Spleen (tissue), 11 donors: ENCODE results near the gene PARD6G. TPM values are rescaled to one million over a fixed set of nuclear protein-coding genes. Genes with fewer than 3 reads are reported as not detected.

ENCODE experiments used
- DNase-seq: peaks from one replicate; pipeline ENCODE4 v3.0.0-alpha.2; 2020
- H3K27ac ChIP-seq, 8 donors: fragments of 200-600 bp; sonication (generic) in 7 of 8; 1 replicate in 4 of 8; 2 replicates in 4 of 8; pipeline versions ENCODE4 v1.5.0 to v1.8.0; 2016 to 2021; ENCODE audit warnings: inconsistent platforms in 4 of 8, mild to moderate bottlenecking in 4 of 8, moderate library complexity in 1 of 8
- H3K27me3 ChIP-seq, 7 donors: fragments of 200-600 bp; sonication (generic) in 6 of 7; replicated peaks in 1 of 7; 1 replicate in 4 of 7; 2 replicates in 3 of 7; pipeline versions ENCODE4 v1.5.0 to v1.8.0; 2016 to 2021; ENCODE audit warnings: inconsistent platforms in 3 of 7, mild to moderate bottlenecking in 1 of 7
- H3K36me3 ChIP-seq, 6 donors: fragments of 200-600 bp; sonication (generic) in 5 of 6; 1 replicate in 4 of 6; 2 replicates in 2 of 6; pipeline versions ENCODE4 v1.5.0 to v1.8.0; 2016 to 2021; ENCODE audit warnings: inconsistent platforms in 2 of 6
- H3K4me1 ChIP-seq, 6 donors: fragments of 200-600 bp; sonication (generic) in 5 of 6; 1 replicate in 3 of 6; 2 replicates in 3 of 6; pipeline versions ENCODE4 v1.5.0 to v1.8.0; 2016 to 2021; ENCODE audit warnings: inconsistent platforms in 3 of 6
- H3K4me3 ChIP-seq, 8 donors: fragments of 200-600 bp; sonication (generic) in 7 of 8; 1 replicate in 4 of 8; 2 replicates in 4 of 8; pipeline versions ENCODE4 v1.5.0 to v1.8.0; 2016 to 2021; ENCODE audit warnings: inconsistent platforms in 4 of 8, mild to moderate bottlenecking in 4 of 8, moderate library complexity in 2 of 8
- H3K9me3 ChIP-seq, 8 donors: fragments of 200-600 bp; sonication (generic) in 7 of 8; 1 replicate in 4 of 8; 2 replicates in 4 of 8; pipeline versions ENCODE4 v1.5.0 to v1.8.0; 2016 to 2021; ENCODE audit warnings: inconsistent platforms in 4 of 8
- CTCF ChIP-seq, 11 experiments: fragments of 200-600 bp in 7 of 11; fragments of 450-650 bp in 4 of 11; sonication (generic) in 4 of 11; IDR thresholded peaks in 8 of 11; conservative IDR thresholded peaks in 3 of 11; 1 replicate in 7 of 11; 2 replicates in 4 of 11; pipeline versions ENCODE4 v1.4.0 to v1.8.0; 2016 to 2021; ENCODE audit warnings: antibody characterized with exemption in 11 of 11, inconsistent platforms in 4 of 11, mild to moderate bottlenecking in 1 of 11
- POLR2A ChIP-seq, 3 donors: fragments of 450-650 bp; IDR thresholded peaks; one replicate each; pipeline ENCODE4 v1.5.1; 2017; ENCODE audit warnings: antibody characterized with exemption in 3 of 3, mild to moderate bottlenecking in 1 of 3
- POLR2AphosphoS5 ChIP-seq, 3 donors: sonication (generic); formaldehyde crosslinking; IDR thresholded peaks; one replicate each; pipeline ENCODE4 v1.5.1; 2017; ENCODE audit warnings: antibody characterized with exemption in 3 of 3
- WGBS, 5 donors: extraction: QIAGEN DNeasy Blood & Tissue Kit in 3 of 5; methylation state at CpG; one replicate each; pipeline versions ENCODE4 v1.1.5 to v1.1.7; 2013 to 2018; 5-methylcytosine and 5-hydroxymethylcytosine counted together
- intact Hi-C: fragments of 100-400 bp; cut with DNase I; formaldehyde crosslinking; loops from one replicate; pipeline ENCODE4 v1.15.0; 2023; ENCODE audit warnings: low total_unique reads
- polyA plus RNA-seq, 3 donors: library from polyadenylated mRNA; stranded (reverse); fragments of 200-250 nt; gene quantifications; one replicate each; pipeline ENCODE4 v1.2.1, GENCODE V29; 2013
- total RNA-seq, 7 donors: library from RNA; depleted of rRNA in 3 of 7; stranded (reverse); fragments of >200 nt in 3 of 7; fragmentation: NEBNext Ultra II Directional in 4 of 7; extraction: Animal tissue kit (Norgen Biotek cat#: 25700) in 4 of 7; gene quantifications; one replicate each; pipeline versions ENCODE4 v1.1.0 to v1.2.1, GENCODE V29; 2016 to 2021
- donor health status: healthy with polysubstance abuse.
- donor health status: DM: no; HTN: no; CAD: no; lungs with moderate emphysema.
- donor health status: DM: no; HTN: no; CAD: no.
- donor health status: Bipolar disorder and iron deficiency.
- donor health status: healthy.
- donor health status: DM: no; HTN: no; CAD: no.
- donor health status: DM: yes; HTN: yes; CAD: no.

PARD6G gene
- total and polyA plus RNA-seq, 10 donors: 0.30 to 6.8 (median 2.4) TPM

GRCh38 chr18:80147418-80148325 lies 99.6 kb downstream of the PARD6G start:
- no peak for TF ChIP-seq CTCF (IDR thresholded peaks at IDR 0.05 in 8 of 11, conservative IDR thresholded peaks at IDR 0.05 in 3 of 11)
- peak; percentile 43 to 71 (median 64) for TF ChIP-seq POLR2AphosphoS5 (IDR thresholded peaks at IDR 0.05)
- 24 to 48% (median 36%) methylated on average over 48 to 52 of the region's 52 CpGs for WGBS, 5 donors
- peak overlapping the region in 4 of 8 donors; percentile 19 to 64 (median 32) for H3K27ac ChIP-seq

GRCh38 chr18:80147037-80147417 lies 100.3 kb downstream of the PARD6G start:
- H3K9me3 ChIP-seq: no peaks in the 10 kb centered on the region
- H3K27ac ChIP-seq: peak overlapping the region in 2 of 8 donors; percentile 32 to 64
- TF ChIP-seq POLR2AphosphoS5 (IDR thresholded peaks at IDR 0.05): no peak
- peaks cover 0 to 23% (median 6%) of the 10 kb centered on the region in 6 donors for H3K4me1 ChIP-seq
- H3K27me3 ChIP-seq: peaks cover 0 to 6% (median 0%) of the 10 kb centered on the region in 7 donors
- no peak for DNase-seq
- peak overlapping the region; percentile 43 to 81 (median 62) for H3K4me3 ChIP-seq
- WGBS, 5 donors: 19 to 44% (median 37%) methylated on average over 12 of the region's 12 CpGs
- peaks cover 0 to 6% (median 0%) of the 10 kb centered on the region in 6 donors for H3K36me3 ChIP-seq
- intact Hi-C loops: no loop called here

More at GRCh38 chr18:80147418-80148325, 99.6 kb downstream of the PARD6G start:
- intact Hi-C loops: no loop called here
- peaks cover 0 to 6% (median 0%) of the 10 kb centered on the region in 7 donors for H3K27me3 ChIP-seq
- H3K4me3 ChIP-seq: peak overlapping the region; percentile 43 to 81 (median 62)
- H3K36me3 ChIP-seq: peaks cover 0 to 6% (median 0%) of the 10 kb centered on the region in 6 donors
- H3K9me3 ChIP-seq: no peaks in the 10 kb centered on the region
- DNase-seq: peak; percentile 91
- H3K4me1 ChIP-seq: peaks cover 0 to 23% (median 6%) of the 10 kb centered on the region in 6 donors

GRCh38 chr18:80145196-80145804 lies 102.0 kb downstream of the PARD6G start:
- intact Hi-C loops: no loop called here
- 90 to 96% (median 93%) methylated on average over 5 of the region's 5 CpGs for WGBS, 5 donors

GRCh38 chr18:80143881-80144280 lies 103.4 kb downstream of the PARD6G start:
- no peak for DNase-seq
- 70 to 75% (median 71%) methylated on average over 2 of the region's 2 CpGs for WGBS, 5 donors
- Histone ChIP-seq H3K27ac (no peak overlapping the region), H3K27me3 (peaks cover 0 to 6% (median 0%) of the 10 kb centered on the region in 7 donors), H3K9me3 (no peaks in the 10 kb centered on the region), H3K4me1 (peaks cover 0 to 19% (median 6%) of the 10 kb centered on the region in 6 donors), H3K36me3 (peaks cover 0 to 21% (median 8%) of the 10 kb centered on the region in 6 donors), H3K4me3 (no peak overlapping the region)
- intact Hi-C loops: no loop called here
- TF ChIP-seq CTCF (IDR thresholded peaks at IDR 0.05 in 8 of 11, conservative IDR thresholded peaks at IDR 0.05 in 3 of 11): no peak

More at GRCh38 chr18:80145196-80145804, 102.0 kb downstream of the PARD6G start:
- DNase-seq: no peak
- H3K4me1 ChIP-seq: peaks cover 0 to 23% (median 6%) of the 10 kb centered on the region in 6 donors
- H3K9me3 ChIP-seq: no peaks in the 10 kb centered on the region
- H3K27ac ChIP-seq: no peak overlapping the region
- H3K27me3 ChIP-seq: peaks cover 0 to 6% (median 0%) of the 10 kb centered on the region in 7 donors
- TF ChIP-seq POLR2AphosphoS5 (IDR thresholded peaks at IDR 0.05) (no peak), POLR2A (IDR thresholded peaks at IDR 0.05) (no peak), CTCF (IDR thresholded peaks at IDR 0.05 in 8 of 11, conservative IDR thresholded peaks at IDR 0.05 in 3 of 11) (no peak)
- H3K36me3 ChIP-seq: peaks cover 0 to 9% (median 1%) of the 10 kb centered on the region in 6 donors
- H3K4me3 ChIP-seq: no peak overlapping the region
